Stimulated activated CD8-positive, alpha-beta memory T cell treated with anti-CD3 and anti-CD28 coated beads, Interleukin-15, amount 100 ng/mL, for 48 hours (primary cell): Measurements from ENCODE around the gene CAGE1.
"Not testable (repeated sequence)": the region's sequence is repeated elsewhere in the genome, so short reads cannot be mapped to it uniquely, and the experiment has no call there.

Experiments
- DNase-seq, 2 donors: peaks; one replicate each; pipeline ENCODE4 v3.0.0-alpha.2; 2020; ENCODE audit warnings: low read depth in 2 of 2

The CAGE1 gene

DNA sequence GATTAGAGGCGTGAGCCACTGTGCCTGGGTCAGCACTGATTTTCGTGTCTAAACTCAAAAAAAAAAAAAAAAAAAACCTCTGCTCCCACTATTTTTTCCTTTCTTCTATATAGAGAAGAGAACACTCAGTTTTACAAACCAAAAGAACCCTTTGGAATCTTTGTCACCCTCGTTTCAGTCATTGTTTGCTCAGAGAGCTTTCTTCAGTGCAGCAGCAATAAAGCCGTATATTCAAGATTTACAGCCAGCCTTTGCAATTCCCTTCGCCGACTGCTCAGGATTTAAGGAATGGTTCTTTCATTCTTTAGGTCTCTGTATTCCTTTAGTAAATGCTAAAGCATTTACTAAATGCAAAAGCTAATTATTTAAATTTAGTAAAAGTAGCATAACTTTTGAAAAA is 20.2 kb upstream of the CAGE1 start:
- DNase-seq = no peak

DNA sequence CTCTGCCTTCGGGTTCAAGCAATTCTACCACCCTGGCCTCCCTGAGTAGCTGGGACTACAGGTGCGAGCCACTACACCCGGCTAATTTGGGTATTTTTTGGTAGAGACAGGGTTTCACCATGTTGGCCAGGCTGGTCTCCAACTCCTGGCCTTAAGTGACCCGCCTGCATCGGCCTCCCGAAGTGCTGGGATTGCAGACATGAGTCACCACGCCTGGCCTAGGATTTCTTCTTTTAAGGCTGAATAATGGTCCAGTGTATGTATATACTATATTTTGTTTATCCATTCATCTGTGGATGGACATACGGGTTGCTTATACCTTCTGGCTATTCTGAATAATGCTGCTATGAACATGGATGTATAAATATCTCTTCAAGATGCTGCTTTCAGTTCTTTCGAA is 17.2 kb upstream of the CAGE1 start:
- DNase-seq = no peak

DNA sequence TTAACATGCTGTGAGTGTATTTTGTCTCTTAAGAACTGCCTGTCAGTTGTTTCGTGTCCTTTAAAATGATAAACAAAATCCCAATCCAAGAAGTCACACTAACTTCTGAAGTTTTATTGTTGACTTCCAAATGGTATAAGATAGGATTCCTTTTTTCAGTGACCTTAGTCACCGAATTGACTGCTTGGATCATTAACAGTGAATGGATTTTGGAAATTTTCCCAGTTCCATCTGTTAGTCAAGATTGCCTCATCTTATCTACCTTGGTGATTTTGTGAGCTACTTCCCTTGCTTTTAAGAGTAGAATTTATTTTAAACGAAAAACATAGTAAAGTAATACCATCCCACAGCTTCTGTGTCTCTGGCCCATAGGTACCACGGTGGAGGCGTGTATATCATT is 15.0 kb upstream of the CAGE1 start:
- no peak for DNase-seq

DNA sequence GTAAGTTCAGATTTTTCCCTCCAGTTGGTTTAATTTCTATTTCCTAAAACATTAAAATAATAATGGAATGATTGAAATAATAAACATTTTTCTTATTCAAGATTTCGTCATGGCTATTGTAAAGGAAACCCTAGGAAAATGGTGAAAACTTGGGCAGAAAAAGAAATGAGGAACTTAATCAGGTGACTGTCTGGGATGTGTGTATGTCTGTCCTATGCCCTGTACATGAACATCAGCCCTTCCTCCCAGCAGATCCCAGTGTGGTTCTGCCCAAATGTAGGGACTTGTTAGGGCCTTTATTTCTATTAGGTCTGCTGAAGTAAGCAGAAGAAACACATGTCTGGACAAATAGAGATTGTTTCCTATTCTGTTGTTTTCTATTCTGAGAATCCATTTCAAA is 13.2 kb upstream of the CAGE1 start:
- no peak for DNase-seq

DNA sequence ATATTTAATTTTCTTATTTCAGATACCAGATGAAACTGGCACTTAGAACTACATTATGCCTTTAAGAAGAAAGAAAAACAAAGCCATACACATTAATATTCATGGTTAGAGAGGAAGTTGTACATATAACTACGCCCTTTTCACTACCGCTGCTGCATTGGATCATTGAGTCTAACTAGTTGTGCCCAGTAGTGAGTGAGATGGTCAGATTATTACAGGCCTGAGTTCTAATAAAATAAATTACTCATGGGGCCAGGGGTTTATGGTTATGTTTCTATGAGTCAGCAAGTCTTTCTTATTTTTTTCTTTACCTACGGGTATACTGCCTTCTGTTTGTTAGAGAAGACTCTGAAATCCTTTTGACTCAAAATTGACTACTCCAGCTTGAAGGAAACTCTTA is 11.5 kb upstream of the CAGE1 start:
- DNase-seq = no peak

DNA sequence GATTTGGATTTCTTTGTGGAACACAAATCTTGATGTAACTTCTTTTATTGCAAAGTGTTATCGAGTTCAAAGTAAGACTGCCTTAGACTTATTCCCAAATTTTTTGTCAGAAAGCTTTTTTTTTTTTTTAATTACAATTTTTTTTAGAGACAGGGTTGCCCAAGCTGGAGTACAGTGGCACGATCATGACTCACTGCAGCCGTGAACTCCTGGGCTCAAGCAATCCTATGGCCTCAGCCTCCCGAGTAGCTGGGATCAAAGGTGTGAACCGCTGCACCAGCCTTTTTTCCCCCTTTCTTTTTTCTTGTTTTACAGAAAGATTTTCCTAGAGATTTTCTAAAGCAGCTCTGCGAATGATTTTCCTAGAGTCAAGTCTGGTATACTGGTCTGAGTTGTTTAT is 2.9 kb upstream of the CAGE1 start:
- DNase-seq = no peak

DNA sequence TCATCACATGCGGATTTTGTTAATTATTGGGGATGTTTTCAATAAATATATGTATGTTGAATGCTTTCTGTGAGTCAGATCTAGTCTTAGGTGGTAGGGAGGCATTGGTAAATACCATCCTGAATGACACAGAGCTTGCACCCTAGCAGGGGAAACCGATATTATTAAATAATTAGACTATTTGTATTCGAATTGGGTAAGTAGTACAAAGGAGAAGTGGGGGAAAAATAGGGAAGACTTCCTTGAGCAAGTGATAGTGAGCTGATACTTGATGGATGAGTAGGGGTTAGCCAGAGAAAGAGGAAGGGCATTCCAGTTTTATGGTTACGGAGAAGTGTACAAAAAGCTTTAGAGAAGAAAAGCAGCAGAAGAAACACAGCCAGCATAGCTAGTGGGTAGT is 1.6 kb upstream of the CAGE1 start:
- DNase-seq = no peak

DNA sequence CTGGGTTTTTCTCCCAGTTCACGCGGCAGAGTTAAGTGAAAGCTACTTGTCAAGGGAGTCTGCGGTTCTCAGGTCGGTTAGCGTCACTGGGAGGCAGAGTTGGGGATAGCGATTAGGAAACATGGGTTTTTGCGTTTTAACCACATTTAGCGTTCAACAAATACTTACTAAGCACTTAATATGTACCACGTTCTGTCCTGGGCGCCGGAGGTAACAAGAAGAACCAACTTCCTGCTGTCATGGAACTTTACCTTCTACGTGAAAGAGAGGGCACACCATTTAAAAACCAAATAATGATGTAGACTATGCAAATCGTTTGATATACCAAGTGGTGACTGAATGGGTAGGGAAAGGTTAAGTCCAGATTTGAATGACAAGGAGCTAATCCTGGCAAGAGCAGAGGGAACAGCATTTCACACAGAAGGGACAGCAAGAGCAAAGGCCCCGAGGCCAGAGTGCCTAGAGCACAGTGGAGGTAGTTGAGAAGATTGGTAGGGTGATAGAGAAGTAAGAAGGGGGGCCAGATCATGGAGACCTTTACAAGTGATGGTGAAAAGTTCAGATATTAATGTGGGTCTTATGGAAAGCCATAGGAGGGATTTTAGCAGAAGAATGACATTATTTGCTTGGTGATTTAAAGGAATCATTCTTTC is 810 bp upstream of the CAGE1 start:
- DNase-seq = no peak

DNA sequence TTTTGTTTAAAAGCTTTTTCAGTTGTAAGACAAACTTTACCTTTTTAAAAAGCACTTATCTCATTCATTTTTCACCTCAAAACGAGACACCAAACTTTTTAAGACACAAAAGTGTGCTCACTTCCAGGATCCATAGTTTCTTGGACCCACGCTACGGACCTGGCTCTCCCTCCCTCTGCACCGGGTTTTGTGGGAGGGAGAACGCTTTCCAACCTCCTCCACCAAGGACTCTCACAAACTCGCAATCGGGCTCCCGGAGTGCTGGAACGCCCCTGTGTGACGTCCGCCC is 436 bp downstream of the CAGE1 start:
- no peak for DNase-seq

DNA sequence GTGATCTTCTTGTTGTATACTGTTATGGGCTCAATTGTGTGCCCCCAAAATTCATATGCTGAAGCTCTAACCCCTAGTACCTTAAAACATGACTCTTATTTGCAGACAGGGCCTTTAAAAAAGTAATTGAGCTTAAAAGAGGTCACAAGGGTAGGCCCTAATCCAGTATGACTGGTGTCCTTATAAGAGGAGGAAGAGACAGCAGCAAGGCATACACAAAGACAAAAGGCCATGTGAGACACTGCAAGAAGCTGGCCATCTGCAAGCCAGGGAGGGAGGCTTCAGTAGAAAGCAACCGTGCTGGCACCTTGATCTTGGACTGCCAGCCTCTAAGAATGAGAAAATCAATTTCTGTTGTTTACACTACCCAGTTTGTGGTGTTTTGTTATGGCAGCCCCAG is 8.4 kb downstream of the CAGE1 start:
- no peak for DNase-seq

DNA sequence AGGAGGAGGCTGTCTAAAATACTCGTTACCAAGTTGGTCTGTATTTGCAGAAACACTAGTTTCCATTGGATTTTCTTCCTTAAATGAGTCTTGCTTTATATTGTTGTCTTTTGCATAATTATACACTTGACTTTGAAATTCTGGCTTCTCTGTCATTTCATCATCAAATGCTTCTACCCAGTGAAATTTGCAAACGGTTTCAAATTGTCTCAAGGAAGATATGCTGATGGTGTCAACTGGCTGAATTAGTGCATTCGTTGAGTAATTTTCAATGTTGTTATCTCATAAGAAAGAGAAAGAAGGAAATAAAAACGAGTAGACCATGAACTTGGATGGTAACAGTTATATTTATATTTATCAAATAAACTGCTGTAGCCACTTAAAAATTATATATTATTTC is 10.8 kb downstream of the CAGE1 start:
- no peak for DNase-seq

DNA sequence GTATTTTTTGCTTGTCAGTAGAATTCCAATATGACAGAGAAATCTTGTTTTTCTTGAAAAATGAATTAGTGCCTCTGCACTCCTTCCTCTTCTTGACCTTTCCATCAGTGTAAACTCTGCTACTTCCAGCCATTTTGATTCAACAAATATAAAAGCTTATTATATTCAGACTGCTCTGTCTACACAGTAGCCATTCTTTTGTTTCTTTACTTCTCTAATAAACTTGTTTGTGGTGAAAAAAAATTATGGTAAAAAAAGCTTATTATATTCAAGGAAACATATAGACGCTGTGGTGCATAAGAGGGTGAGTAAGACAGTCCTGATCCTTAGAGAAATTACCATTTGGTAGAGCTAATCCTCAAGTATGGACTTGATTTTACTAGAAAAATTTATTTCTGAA is 11.6 kb downstream of the CAGE1 start:
- DNase-seq = no peak

DNA sequence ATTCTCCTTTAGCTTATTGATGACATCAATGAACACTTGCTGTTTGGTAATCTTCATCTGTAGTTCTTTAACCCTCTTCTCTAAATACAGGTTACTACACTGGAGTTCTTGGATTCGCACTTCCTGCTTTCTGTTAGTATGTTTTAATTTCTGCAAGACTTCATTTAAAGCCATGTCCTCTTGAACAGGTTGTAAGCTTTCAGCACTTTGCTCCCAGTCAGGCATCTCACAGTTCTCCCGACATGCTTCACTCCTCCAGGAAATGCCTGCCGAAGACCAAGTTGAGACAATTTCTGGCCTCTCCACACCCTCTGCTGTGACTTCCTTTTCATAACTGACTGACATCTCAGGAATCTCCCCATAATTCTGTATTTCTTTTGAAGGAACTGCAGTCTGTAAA is 15.8 kb downstream of the CAGE1 start:
- no peak for DNase-seq

DNA sequence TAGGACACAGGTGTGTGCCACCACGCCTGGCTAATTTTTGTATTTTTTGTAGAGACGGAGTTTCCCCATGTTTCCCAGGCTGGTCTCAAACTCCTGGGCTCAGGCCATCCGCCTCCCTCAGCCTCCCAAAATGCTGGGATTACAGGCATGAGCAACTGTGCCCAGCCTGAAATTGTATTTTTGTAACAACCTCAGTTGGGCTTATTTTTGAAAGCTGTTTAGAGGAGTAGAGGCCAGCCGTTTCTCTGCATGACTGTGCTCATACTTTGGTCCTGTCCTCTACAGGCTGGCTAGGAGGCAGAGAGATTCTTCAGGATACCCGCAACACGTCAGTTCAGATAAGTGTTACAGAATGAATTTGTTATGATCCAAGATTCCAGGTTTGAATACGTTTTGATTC is 22.1 kb downstream of the CAGE1 start:
- no peak for DNase-seq

DNA sequence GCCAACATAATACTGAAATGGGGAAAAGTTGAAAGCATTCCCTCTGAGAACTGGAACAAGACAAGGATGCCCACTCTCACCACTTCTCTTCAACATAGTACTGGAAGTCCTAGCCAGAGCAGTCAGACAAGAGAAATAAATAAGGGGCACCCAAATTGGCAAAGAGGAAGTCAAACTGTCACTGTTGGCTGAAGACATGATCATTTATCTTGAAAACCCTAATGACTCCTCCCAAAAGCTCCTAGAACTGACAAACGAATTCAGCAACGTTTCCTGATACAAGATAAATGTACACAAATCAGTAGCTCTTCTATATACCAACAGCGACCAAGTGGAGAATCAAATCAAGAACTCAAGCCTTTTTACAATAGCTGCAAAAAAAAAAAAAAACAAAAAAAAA is 37.6 kb downstream of the CAGE1 start:
- not testable (repeated sequence) for DNase-seq

DNA sequence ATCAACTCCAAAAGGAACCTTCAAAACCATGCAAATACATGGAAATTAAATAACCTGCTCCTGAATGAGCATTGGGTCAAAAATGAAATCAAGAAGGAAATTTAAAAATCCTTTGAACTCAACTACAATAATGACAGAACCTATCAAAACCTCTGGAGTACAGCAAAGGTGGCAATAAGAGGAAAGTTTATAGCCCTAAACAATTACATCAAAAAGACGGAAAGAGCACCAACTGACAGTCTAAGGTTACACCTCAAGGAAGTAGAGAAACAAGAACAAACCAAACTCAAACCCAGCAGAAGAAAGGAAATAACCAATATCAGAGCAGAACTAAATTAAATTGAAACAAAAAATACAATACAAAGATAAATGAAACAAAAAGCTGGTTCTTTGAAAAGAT is 39.0 kb downstream of the CAGE1 start:
- not testable (repeated sequence) for DNase-seq

DNA sequence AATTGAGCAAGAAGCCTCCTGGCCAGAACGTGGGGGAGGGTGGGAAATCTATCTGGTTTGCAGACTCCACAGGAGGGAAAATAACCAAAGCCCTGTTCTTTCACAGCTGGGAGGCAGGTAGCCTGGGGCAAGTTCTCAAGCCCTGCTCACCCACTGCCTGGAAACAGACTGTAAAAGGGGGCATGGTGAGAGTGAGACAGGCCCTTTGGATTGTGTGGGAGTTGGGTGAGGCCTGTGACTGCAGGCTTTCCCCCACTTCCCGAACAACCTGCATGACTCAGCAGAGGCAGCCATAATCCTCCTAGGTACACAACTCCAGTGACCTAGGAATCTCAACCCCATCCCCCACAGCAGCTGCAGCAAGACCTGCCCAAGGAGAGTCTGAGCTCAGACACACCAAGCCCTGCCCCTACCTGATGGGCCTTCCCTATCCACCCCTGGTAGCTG is 42.0 kb downstream of the CAGE1 start:
- not testable (repeated sequence) for DNase-seq

DNA sequence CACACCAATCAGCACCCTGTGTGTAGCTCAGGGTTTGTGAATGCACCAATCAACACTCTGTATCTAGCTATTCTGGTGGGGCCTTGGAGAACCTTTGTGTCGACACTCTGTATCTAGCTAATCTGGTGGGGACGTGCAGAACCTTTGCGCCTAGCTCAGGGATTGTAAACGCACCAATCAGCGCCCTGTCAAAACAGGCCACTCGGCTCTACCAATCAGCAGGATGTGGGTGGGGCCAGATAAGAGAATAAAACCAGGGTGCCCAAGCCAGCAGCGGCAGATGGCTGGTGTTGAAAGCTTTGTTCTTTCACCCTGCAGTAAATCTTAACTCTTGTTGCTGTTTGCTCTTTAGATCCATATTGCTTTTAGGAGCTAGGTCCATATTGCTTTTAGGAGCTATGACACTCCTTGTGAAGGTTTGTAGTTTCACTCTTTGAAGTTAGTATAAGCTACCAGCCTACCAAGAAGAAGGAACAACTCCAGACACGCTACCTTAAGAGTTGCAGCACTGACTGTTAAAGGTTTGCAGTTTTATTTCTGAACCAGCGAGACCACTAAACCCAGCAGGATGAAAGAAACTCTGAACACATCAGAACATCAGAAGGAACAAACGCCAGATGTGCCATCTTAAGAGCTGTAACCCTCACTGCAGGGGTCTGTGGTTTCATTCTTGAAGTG is 44.6 kb downstream of the CAGE1 start:
- not testable (repeated sequence) for DNase-seq

DNA sequence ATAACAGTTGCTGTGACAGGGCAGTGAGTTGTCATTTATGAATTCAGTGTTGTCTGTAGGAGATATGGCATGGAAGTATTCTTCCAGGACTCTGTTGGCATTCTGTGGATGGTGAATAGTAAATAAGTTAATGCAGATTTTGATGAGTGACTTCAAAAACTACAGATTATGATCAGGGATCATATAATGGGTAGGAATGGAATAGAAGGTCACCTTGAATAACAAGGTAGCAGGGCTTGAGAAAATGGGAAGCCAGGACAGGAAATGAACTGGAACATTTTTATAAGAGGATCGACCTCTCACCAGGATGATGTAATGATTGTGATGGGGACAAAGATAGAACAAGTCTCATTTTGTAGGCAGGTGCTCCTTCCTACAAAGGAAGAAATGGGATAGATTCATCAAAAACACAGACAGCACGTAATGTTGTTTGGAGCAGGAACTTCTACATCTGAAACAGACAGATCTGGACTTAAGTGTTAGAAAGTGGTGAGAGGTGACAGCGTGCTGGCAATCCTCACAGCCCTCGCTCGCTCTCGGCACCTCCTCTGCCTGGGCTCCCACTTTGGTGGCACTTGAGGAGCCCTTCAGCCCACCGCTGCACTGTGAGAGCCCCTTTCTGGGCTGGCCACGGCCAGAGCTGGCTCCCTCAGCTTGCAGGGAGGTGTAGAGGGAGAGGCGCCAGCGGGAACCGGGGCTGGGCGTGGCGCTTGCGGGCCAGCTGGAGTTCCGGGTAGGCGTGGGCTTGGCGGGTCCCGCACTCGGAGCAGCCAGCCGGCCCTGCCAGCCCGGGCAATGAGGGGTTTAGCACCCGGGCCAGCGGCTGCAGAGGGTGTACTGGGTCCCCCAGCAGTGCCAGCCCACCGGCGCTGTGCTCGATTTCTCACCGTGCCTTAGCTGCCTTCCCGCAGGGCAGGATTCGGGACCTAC is 45.7 kb downstream of the CAGE1 start:
- DNase-seq = no peak

DNA sequence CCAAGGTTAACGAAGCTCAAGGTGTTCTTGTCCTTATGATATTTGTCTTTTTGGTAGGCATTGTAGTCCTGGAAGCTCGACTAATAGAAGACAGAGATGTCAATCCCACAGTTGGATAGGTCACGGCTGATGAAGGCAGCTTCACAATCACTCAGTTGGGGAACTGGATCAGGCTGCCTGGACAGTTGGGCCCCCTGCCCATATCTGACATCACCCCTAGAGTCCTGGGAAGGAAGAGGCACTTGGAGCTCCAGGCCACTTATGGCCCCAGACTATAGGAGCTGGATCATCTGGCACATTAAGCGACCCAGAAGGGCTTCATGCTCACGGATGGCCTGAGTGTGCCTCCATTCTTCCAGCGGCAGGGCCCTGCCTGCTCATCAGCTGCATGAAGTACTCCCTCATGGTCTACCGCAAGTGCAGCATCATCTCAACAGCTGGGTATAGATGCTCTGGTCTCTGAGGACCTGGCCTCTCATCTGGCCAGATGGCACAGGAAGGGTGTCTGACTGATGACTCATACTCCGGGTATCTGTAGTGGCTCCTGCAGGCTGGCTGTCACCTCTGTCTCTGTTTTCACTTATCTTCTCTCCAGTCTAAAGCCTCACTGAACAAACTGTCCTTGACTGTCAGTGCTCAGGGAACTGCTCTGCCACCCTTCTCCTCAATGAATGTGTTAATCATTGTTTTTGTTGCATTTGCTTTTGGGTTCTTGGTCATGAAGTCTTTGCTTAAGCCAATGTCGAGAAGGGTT is 47.4 kb downstream of the CAGE1 start:
- no peak for DNase-seq

DNA sequence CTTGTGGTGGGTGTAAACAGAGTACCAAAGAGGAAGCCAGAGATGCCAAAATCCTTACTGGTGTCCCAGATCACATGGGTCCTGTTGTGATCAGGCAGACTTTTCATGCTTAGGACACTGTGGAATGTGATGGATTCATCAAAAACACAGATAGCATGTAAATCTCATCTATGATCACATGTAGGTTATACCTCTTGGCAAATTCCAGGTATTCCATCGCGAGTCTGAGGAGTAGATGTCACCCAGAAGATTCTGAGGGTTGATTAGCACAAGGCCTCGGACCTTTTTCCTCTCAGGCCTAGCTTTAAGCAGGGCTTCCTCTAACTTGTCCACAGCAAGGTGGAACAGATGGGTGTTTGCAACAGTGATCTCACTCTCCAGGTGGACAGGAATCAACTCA is 48.3 kb downstream of the CAGE1 start:
- no peak for DNase-seq
